Femur (tissue), 1 donor: ENCODE data around the gene GGCT.
A peak's percentile ranks its signal among the peaks of the same experiment; 100 is the strongest.

Source experiments
- DNase-seq: peaks from one replicate; pipeline ENCODE4 v3.0.0-alpha.2; 2017

Gene GGCT

GRCh38 chr7:30459591-30460245, 44.9 kb downstream of the GGCT start:
- peak; percentile 78 for DNase-seq

DNA sequence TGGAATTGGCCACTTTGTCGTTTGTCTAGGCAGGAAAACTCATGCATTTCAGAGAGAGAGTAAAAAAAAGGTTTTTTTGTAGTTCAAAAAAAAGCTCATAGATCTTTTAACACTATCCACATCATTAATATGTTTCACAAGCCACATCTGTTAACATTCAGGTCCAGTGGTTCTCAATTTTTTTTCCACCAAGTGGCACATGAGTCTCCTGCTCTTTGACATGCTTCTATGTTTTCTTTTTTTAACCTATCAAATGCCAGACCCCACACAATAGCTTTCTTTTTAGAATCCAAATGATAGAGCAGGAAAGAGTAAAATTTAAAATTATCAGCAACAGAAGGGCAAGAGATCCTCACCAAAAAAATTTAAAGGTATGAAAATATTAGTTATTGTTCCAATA, 46.3 kb downstream of the GGCT start:
- no peak for DNase-seq

DNA sequence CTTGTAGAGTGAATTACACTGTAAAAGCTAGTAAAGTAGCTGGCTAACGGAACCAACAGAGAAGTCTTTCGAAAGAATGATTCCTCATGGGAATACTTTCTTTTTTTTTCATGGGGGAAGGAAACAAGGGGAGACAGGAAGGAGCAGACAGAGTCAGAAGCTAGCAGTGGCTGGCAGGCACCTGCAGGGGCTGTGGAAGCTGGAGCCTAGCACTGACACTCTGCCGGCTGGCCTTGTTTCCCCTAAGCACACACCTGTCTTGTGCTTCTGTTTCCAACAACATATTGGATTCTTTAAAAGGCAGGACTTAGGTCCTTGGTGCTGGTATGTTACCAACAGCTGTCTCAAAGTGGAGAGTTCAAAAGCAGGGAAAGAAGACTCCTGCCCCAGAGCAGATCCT, 50.7 kb downstream of the GGCT start:
- DNase-seq, result no peak

DNA sequence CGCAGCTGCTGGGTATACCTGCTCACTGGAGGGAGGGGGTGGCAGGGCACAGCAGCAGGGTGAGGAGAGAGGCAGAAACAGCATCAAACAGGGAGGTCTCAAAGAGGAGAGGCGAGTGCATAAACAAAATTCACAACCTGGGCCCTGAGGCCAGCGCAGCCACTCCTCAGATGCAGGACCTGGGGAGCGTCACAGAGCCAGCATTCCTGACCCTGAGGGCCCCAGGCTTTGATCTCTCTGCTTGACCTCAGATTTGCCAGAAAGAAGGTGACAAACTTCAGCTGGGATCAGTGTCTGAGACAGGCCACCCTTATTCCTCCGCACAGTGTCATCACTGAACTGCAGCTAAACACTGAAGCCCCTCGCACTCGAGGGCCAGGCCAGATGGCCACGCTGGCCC, 51.6 kb downstream of the GGCT start:
- DNase-seq, result no peak

DNA sequence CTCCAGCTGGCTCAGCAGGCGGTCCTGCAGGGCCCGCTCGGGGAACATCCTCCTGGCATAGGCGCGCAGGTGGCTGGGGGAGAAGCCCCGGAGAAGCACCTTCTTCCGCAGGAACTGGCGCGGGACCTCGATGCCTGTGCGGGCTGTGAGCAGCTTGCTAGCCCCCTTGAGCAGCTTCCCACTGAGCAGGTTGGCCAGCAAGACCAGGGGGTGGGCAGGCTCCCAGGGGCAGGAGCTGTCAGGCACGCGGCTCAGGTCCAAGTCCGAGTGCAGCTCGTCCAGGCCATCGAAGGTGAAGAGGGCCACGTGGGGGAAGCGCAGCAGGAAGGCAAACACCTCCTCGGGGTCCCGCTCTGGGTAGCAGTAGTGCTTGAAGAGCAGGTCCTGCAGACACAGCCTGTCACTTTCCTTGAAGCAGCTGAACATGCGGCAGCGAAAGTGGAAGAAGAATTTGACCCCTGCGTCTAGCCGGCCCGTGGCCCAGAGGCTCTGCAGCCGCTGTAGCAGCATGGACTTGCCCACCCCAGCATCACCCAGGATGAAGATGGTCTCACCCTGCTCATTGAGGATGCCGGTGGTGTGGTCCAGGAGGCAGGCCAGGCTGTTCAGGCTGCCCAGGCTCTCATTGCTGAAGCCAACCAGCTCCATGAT, 52.2 kb downstream of the GGCT start:
- DNase-seq, result no peak

DNA sequence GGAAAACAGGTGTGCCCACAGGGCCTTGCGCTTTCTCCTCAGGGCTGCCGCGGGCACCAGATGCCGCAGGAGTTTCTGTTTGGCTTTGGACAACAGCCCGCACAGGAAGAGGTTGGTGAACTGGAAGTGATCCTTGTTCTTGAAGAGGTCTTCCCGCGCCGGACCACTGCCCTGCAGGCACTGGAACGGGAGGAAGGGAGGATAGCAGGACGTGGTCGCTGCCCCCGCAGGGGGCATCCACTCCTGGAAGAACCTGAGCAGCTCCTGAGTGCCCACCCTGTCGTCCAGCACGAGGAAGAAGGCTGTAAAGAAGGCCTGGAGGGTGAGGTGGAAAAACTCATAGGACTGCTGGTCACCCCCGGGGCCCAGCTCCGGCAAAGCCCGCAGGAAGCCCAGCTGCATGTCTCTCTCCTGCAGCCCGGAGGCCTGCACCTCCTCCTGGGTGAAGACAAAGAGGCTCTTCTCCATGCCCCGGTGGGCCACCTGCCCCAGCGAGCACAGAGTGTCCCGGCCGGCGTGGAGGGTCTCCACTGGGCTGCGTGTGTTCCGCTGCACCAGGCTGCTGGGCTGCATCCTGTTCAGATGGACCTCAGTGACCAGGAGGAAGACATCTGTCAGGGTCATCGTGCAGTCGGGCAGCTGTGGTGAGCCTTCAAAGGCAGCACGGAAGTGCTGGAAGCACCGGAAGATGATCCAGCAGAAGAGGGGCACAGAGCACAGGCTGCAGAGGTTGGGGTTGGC, 52.9 kb downstream of the GGCT start:
- DNase-seq, result no peak

DNA sequence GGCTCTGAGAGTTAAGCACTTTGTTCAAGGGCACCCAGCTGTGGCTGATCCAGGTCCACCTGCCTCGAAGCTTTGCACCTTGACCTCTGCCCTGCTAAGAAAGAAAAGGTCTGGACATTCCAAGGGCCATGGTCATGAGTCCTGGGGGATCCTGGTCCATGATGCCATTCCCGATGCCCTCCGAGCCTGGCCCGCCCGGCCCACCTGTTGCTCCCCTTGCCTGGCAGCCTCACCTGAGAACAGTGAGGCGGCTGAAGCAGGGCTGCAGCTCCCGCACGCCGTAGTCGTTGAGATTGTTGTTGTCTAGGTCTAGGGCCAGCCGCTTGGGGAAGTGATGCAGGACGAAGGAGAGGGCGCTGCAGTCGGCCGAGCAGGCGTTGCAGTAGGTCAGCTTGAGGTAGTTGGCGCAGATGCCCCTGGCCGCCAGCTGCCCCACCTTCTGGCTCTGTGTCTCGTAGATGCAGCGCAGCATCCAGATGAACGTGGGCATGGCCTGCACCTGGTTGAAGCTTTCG, 53.6 kb downstream of the GGCT start:
- DNase-seq, result no peak

DNA sequence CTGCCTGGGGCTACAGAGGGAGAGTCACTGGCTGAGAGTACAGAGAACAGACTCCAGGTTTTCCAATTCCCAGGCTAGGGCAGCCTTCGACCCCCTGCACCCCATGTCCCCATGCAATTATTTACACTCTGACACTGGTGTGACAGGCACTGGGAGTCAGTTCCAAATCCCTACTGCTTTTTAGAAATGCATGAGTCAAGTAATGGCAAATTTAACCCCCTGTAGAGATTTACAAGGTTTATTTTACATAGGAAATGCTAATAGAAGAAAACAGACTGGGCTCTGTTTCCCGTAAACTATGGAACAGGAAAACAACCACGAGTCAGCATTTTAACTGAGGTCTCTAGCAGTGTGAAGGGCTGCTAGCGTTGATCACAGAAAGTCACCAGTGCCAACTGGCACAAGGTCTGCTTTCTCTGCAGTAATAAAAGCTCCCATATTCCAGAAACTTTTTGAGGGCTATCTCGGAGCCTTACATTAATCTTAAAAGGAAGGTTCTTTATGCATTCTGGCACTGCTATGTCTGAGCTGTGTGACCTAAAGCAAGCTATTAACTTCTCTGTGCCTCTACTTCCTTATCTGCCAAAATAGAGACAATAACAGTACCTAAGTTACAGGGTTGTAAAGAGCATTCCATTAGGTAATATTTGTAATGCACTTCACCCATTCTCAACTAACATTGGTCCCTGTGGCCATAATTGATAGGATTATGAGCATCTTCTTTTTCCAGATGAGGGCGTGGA, 54.2 kb downstream of the GGCT start:
- no peak for DNase-seq

GRCh38 chr7:30448461-30449189, 56.0 kb downstream of the GGCT start:
- DNase-seq, result no peak

- DNase-seq, result no peak
These were observed 57.2 kb downstream of the GGCT start for GRCh38 chr7:30447466-30447865.
